ENCODE results near the gene TRPM1.

TRPM1 gene

DNA sequence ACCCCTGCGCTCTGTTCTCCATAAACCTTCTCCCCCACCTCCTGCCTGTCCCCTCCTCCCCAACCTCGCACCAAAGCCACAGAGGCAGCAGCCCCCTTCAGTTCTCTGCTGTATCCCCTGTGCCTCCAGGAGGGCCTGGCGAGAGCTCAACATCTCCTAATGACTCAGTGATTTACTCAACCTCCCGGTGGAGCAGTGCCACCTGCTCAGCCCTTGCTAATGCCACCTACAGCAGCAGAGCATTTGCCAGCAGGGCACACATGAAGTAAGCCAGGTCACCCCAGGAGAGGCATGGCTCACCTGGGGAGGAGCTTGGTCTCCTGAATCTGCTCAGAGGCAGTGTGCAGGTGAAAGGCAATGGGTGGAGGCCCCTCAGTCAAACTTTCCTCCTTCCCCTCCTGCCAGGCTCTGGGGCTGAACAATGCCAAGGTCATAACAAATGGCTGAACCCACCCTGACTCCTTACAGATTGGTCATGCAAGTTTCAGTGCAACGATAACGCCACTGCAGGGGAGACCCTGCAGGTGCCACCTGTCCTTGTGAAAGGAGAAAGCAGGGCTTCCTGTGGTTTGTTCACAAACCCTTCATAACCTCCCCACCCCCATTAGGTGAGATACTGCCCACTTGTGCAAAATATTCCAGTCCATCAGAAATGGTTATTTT is 19.8 kb downstream of the TRPM1 start:
- no peak for DNase-seq

DNA sequence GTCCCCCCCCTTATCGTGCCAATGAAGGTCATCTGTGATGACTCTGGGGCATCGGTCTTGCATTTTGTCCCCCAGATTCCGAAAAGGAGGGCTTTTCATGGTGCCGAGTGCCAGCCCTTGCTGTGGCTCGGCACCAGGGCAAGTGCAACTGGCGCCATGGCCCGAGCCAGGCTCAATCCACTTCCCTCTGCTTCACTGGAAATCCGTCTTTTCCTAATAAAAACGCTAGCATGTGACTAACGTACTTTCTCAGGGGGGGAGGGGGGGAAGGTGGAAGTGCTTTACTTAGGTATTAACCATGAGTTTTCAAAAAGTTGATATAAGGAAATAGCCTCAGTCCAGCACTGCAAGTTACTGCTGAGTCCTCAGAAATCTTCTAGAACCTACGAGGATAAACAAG is 20.5 kb downstream of the TRPM1 start:
- no peak for DNase-seq

DNA sequence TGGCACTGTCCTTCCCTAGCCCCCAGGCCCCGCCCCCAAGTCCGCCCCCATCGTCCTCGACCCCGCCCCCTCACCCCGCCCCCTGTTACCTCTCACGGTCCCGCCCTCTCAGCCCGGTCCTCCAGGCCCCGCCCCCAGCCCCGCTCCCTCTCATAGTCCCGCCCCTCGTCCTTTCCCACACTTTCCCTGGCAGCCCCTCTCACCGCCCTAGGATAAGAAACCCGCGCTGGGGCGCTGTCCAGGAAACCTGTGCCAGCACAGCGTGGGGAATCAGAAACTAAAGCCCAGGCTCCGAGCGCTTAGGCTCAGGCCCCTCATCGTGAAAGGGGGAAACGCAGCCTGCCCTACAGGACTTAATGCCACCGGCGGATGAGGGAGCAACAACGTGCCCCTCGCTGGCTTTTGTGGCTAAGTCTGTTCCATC is 20.9 kb downstream of the TRPM1 start:
- peak; percentile 14 to 22 for DNase-seq

- DNase-seq, result no peak
Observed at GRCh38 chr15:31079519-31079918, 22.0 kb downstream of the TRPM1 start.

GRCh38 chr15:31078471-31078870 is 23.1 kb downstream of the TRPM1 start:
- no peak for DNase-seq

DNA sequence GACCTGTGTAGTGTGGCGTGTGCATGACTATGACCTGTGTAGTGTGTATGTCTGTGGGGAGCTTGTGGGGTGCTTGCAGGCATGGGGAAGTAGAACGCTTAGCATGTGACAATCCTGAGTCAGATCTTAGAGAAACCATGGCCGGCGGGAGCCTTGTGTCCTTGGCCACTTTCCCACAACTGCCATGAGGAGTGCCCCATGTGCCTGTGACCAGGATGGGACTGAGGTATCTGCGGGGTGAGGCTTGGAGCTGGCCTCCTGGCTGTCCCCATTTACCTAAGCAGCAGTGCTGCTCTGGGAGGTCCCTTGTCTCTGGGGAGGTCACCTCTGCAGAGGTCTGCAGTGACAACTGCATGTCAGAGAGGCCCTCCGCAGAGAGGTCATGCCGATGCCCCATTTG is 23.6 kb downstream of the TRPM1 start:
- no peak for DNase-seq

- no peak for DNase-seq
Observed at GRCh38 chr15:31077181-31077580, 24.3 kb downstream of the TRPM1 start.

GRCh38 chr15:31074321-31074720 is 27.2 kb downstream of the TRPM1 start:
- DNase-seq, result no peak

GRCh38 chr15:31070867-31071266 is 30.7 kb downstream of the TRPM1 start:
- DNase-seq, result no peak

DNA sequence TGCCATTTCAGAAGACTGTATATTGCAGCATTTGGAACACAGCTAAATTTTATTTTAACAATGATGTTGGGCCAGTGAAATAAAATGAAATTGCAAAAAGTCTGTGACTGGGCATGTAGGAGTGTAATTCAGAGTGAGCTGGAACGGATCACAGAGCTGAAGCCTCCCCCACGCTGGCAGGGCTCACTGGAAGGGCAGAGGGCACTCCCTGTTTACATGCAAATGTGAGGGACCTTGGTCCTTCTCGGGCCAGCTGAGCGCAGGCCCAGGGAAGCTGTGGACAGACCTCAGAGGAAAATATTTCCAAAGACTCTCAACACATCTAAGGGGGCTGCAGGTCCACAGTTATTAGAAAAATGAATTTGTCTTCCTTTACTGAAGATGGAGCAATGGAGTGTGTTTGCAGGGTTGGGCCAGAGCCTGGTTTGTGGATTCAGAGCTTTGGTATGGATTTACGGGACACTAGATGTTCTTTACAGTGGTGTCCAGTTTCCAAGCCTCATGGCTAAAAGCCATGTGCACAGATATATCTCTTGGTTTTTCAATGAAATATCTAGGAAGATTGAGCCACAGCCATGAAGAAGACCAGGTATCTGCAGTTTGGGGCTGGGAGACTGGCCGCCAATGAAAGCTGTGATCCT is 32.0 kb downstream of the TRPM1 start:
- DNase-seq, result no peak

DNA sequence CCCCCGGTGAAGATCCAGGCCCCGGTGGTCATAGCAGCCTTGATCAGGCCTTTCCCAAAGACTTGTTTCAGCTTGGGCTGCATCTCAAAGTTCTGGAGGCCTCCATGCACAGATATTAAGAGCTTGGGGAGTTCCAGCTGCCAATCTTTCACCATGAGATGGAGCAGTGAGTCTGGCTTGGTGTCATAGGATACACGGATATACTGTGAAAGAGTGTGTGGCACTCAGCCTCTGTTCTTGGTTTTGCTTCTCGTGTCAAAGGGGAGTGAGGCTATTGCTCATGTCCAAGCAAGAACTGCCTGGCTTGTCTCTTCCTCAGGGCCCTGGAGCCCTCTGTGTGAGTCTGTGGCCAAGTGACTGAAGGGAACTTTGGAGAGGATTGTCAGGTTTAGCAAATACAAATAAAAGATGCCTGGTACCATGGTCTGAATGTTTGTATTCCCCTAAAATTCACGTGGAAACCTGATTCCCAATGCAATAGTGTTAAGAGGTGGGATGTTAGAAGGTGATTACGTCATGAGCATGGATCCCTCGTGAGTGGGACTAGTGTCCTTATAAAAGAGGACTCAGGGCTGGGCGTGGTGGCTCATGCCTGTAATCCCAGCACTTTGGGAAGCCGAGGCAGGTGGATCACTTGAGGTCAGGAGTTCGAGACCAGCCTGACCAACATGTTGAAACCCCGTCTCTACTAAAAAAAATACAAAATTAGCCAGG is 33.5 kb downstream of the TRPM1 start:
- DNase-seq, result no peak

GRCh38 chr15:31065824-31066223 is 35.7 kb downstream of the TRPM1 start:
- no peak for DNase-seq

DNA sequence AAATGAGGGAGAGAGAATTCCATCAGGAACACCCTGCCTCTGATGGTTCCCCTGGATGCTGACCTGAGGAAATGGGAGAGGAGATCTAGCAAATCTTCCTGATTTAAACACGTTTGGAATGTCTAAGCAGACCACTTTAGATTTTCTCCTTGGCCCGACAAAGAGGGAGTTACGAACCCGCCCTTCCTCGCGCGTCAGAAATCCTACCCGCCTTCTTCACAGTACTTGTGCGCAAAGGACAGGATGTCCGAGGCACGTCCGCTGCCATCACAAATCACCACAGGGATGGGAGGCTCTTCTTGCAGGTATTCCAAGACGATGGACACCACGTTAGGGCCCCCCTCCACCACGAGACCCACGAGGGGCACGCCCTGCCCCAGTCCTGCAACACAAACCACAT is 38.6 kb downstream of the TRPM1 start:
- DNase-seq, result no peak

DNA sequence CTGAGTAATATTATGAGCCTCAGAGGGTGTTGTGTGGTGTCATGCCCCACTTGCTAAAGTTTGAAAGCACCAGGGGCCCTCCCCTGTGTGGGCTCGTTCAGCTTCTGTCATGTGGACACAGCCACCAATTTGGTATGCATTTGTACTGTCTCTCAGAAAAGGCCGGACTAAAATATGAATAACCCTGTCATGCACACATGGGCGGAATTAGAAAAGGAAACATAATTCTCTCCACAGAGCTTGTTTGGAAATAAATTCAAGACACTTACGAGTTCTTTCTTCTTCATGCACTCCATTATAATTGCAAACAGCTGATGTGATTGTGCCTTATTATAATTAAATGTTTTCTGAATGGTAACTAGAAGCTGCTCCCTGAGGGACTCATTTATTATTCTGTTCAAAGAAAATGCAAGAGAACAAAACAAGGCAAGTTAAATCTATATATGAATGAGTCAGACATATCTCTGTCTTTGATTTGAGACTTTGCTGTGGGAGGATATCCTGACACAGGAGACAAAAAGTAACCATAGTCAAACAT is 39.1 kb downstream of the TRPM1 start:
- DNase-seq, result no peak

DNA sequence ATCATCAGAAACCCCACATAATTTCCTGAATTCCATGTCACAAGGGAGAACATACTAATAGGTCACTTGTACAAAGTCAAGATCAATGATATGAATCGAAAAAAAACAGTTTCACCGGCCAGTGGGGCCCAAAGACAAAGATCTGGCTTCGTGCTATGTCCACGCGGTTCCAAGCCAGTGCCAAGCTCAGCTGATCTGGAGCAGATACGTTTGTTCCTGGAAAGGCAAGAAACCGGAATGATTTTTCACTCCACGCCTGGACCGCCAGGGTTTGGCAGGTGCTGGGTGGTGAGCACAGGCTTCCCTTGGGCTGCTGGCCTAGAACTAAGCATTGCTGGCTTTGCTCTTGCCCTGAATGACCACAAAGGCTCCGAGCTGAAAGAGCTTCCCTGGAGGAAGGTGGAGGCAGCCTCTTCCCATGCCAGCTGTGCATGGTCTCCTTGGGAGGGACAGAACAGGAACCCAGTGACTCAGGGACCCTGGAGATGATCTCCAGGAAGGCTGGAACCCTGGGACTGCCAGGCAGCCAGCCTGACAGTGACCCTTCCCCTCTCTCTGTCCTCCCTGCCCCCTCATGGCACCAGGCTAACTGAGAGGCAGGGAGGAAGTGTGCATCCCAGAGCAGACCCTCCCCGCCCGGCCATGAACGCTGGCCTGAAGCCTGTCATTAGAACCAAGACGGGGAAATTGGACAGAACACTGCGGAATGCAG is 40.9 kb downstream of the TRPM1 start:
- DNase-seq, result no peak

- no peak for DNase-seq
Observed at GRCh38 chr15:31058236-31058962, 43.1 kb downstream of the TRPM1 start.

DNA sequence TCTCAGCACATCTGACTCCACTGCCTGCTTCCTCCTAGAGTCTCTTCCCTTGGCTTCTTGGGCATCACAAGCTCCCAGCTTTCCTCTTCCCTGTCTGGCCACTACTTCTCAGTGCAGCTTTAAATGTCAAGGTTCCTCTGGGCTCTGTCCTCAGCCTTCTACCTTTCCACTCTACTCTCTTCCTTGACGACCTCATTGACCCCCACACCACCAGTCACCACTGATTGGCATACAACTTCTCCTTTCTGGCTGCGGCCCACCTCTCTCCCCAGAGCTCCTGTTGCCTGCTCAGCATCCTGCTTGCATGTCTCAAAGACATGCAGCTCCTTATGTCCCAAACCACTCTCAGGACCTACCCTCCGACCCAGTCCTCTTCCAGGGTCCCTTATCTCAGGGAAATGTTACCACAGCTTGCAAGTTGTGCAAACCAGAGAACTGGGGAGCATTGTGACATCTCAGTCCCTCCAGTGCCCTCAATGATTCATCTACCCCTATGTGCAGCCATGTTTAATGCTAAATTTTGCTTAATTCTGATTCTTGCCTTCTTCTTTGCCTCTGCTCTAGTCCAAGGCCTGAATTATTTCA is 49.9 kb downstream of the TRPM1 start:
- no peak for DNase-seq

- no peak for DNase-seq
Observed at GRCh38 chr15:31050953-31051352, 50.6 kb downstream of the TRPM1 start.

GRCh38 chr15:31049682-31050615 is 51.6 kb downstream of the TRPM1 start:
- DNase-seq, result no peak

DNA sequence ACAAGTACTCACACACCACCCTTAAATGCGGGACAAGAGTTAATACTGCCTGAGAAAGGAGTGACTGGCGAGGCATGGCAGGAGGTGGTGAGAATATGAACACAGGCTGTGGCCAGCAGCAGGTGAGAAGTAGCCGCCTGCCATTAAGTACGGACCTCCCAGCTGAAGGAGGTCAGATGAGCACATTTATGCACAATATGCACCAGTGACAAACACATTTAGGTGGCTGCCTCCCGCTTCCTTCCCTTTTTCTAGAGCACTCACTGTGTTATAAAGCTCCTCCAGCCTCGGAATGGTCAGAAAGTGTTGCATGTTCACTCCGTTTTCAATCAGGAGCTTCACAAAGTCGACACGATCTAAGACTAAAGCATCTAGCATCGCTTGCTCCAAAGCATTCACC is 52.4 kb downstream of the TRPM1 start:
- DNase-seq, result peak in 1 of 2 donors; percentile 3

GRCh38 chr15:31047437-31047836 is 54.1 kb downstream of the TRPM1 start:
- no peak for DNase-seq

All from CD4-positive, alpha-beta T cell treated with Interleukin-1 beta for 1 hour (primary cell).